Stimulated activated CD8-positive, alpha-beta memory T cell treated with anti-CD3 and anti-CD28 coated beads, Interleukin-15, amount 100 ng/mL, for 48 hours (primary cell): ENCODE results near the gene ABCC11.
A peak's percentile ranks its signal among the peaks of the same experiment; 100 is the strongest.
"Not testable (repeated sequence)": the region's sequence is repeated elsewhere in the genome, so short reads cannot be mapped to it uniquely, and the experiment has no call there.

Experiments
- DNase-seq, 2 donors: peaks; one replicate each; pipeline ENCODE4 v3.0.0-alpha.2; 2020; ENCODE audit warnings: low read depth in 2 of 2

The ABCC11 gene

DNA sequence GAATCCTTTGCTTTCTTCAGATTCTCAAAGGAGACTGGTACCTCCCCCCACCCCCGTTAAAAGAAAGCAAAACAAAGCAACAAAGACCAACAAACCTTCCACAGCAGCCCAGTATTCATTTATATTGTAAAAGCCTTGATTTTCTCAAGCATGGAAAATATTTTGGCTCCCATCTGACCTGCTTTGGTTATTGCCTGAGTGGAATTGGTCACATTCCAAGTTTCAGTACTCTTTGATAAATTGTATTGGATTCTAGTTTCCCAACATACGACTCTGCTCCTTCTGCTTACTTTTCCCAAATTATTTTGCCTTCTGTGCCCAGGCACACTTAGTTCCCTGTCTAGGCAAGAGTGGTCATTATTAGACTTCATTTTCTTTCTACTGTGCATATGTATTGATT, 1.3 kb downstream of the ABCC11 start:
- no peak for DNase-seq

DNA sequence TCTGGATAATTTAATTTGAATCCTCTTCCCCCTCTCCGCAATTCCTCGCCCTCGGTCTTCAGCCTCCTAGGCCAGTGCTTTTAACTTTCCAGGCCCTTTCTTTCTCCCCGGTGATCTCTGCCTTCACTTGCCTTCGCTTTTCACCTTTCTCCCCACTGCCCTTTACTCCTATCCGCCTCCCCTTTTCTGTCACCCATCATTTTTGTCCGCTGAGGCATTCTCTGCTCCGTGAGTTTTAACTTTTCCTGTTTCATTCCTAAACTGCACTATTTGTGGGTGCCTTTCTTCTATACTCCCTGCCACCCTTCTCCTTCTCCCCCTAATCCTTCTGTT, 2.5 kb downstream of the ABCC11 start:
- DNase-seq = no peak

DNA sequence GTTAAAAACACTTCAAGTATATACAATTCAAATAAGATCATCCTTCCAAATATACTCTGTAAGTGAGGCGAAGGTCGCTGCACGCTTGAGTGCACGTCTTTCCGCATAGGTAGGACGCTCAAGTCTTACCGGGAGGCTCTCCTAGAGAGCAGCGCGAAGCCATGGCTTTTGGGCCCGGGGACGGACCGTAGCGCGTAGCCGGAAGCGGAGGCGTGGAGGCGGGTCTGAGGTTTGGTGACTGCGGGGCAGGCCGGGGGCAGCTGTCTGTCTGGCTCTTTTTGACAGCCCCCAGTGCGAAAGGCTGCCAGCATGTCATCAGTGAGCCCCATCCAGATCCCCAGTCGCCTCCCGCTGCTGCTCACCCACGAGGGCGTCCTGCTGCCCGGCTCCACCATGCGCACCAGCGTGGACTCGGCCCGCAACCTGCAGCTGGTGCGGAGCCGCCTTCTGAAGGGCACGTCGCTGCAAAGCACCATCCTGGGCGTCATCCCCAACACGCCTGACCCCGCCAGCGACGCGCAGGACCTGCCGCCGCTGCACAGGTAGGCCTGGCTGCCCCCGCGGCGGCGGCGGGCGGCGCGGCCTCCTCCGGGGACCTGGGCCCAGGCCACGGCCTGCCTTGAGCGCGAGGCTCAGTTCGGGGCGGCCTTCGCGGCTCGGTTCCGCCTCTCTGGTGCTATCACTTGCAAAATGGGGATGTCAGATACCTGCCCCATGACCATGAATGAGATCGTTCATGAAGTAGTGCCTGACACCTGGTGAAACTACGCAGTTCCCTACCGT, 3.1 kb downstream of the ABCC11 start, which contains the start of gene LONP2:
TSS of gene LONP2 (plus strand) at position 221 of the 783 bp plus-strand sequence. CDS start at position 310, 89 bp downstream.
- peak; percentile 84 to 89 for DNase-seq

DNA sequence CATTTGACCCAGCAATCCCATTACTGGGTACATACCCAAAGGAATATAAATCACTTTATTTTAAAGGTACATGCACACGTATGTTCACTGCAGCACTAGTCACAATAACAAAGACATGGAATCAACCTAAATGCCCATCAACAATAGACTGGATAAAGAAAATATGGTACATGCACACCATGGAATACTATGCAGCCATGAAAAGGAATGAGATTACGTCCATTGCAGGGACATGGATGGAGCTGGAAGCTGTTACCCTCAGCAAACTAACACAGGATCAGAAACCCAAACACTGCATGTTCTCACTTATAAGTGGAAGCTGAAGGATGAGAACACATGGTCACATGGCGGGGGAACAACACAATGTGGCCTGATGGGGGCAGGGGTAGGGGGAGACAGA, 7.2 kb downstream of the ABCC11 start:
- not testable (repeated sequence) for DNase-seq

DNA sequence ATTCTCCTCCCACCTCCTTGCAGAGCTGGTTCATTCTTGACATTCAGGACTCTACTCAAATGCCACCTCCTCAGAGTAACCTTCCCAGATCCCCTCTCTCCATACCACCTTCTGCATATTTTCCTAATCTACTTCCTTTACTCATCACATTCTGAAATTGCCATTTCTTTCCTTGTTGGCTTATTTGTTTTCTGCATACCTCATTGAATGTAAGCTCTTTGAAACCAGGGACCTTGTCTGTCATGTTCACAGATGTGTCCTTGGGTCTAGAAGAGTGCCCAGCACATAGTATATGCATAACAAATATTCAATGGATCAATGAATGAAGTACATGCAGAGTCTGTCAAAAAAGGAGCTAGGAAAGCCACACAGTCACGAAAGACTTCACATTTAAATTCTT, 11.1 kb downstream of the ABCC11 start:
- no peak for DNase-seq

DNA sequence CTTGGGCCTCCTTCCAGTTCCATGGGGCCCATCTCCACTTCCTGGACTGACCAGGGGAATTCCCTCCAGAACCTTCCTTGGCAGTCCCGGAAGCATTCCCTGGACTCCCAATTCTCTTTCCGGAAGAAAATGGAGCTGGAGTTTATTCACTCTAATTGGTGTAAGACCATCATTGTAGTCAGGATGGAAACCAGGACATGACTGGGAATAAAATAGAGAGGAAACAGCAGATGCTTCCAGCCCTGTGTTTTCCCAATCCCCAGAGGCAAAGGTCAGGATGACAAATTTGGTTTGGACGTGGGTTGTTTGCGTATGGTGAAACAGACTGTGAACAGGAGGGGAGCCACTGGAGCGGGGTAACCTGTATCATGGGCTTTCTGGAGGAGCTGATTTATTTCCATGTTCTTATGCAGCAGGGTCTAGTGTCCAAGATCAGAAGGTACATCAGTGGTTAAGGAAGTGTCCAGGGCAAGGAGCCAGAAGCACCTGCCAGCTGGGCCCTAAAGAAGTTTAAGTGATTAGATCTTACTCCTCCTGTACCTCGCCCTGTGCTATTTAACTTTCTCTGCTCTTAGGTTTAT, 11.7 kb downstream of the ABCC11 start:
- no peak for DNase-seq

DNA sequence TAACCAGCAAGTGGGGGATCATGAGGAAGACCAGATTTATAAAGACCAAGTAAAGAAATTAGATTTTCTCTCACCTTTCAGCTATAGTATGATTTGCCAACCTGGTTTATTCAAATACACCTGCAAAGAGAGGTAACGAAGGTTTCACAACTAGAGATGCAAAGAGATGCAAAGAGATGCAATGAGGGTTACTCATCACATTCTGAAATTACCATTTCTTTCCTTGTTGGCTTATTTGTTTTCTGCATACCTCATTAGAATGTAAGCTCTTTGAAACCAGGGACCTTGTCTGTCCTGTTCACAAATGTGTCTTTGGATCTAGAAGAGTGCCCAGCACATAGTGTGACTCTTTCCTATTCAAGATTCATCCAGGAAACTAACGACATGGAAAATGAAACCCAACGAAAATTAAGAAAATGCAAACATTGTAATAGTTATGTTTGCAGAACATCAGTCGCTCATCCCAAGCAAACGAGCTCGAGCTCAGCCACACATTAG, 12.2 kb downstream of the ABCC11 start:
- no peak for DNase-seq

DNA sequence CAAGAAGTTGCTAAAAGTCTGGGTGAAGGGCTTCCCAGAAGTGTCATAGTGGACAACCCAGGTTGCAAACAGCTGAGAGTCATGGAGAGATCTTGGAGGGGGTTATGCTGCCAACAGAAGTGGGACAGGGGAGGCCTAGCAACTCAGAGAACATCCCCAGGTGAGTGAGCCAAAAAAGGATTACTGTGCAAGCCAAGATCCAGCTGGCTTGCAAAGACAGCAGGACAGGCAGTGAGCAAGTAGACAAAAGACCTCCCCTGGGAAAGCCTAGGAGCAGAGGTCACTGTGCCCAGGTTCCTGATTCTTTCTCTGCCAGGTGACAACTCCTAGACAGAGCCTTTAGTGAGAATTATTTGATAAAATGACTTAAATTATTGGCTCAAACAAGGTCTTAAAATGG, 12.7 kb downstream of the ABCC11 start:
- no peak for DNase-seq

DNA sequence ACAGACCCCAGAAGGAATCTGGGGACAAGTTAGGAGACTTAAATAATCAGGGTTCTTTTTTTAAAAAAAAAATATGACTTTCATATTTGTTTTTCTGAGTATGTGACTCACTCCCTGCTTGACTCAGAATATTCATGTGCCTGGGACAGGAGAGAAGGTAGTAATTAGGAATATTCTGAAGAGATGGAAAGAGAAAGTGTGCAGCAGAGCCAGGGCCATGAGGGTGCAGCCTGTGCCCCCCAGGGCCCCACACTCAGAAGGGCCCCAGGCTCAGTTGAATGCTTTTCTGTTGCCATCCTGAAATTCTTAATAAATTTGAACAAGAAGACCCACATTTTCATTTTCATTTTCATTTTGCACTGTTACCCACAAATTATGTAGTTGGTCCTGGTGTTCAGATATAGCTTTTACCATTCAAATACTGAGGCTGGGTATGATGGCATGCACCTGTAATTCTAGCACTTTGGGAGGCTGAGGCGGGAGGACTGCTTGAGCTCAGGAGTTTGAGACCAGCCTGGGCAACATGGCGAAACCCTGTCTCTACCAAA, 14.8 kb downstream of the ABCC11 start:
- DNase-seq = no peak

DNA sequence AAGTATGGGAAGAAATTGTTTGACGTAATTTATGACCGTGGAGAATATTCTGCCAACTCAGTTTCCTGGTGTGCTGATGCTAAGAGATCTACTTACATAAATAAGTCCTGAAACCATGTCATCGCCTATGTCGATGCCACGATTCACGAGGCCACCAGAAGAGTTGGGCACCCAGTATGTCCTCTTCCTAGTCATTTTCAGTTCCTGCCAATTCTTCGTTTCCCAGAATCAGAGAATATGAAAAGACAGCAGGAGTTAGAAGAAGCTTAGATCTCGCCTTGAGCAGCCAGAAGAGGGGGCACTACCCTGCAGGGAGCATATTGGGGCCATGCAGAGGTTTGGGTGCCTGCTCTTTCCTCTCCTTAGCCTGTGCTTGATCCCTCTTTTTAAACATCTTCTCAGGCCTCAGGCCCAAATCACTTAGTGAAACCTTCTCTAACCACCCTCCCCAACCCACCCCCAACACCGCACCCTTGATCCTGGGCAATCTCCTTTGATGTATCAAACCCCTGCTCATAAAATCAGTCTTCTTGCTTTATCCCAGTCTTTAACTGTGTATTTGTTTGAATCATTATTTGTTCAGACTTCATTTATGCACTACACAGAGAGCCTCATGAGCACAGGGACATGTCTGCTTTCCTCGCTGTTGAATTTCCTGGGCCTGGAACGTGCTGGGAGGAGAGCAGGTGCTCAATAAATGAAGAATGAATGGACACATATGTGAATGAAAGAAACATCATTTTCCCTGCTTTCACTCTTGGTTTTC, 15.4 kb downstream of the ABCC11 start:
- peak in 1 of 2 donors; percentile 19 for DNase-seq

DNA sequence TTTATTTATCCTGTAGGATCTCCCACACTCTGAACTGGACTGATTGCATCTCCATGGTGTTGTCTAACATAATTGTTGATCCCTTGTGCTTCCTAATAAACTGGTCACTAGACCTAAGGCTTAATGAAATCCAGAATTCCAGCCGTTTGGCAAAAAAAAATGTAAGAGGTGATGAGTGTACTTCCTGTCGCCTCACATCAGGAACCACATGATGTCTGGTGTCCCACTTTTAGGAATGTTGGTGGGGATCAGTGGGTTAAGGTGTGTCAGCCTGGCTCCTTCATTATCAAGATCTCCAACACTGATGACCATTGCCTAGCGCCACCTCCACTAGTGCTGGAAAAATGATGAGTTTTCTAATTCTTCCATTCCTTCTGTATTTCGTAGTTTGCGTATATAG, 21.9 kb downstream of the ABCC11 start:
- no peak for DNase-seq

DNA sequence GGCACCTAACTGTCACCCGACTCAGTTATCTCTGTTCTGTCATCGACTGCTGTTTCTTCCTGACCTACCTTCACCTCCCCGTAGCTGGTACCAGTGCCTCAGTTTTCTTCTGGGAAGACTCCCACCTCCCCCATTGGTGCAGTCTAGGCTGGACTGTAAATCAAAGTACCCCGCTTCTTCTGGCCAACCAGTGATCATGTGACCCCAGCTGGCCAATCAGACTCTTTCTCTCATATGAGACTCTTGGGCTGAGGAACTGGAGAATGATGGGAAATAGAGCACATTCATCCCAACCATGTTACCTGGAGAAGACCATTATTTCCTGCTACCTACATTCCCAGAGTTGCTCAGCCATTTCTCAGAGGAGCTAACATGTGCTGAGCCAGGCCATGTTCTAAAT, 23.8 kb downstream of the ABCC11 start:
- no peak for DNase-seq

DNA sequence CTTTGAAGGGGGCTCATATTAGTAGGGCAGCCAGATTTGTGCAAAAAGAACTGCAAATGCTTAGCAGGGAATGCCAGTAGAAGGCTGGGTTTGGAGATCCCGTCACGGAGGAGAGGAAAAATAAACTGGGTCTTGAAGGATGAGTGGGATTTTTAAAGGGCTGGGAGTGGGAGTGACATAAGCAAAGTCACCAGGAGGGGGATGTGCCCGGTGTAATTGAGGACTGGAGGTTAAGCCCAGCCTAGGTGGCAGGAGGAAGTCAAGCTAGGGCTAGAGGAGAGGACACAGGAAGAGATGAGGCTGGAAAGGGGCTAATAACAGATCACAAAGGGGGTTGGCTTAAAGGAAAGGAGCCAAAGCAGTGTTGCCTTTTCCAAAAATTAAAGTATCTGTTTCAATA, 26.4 kb downstream of the ABCC11 start:
- no peak for DNase-seq

DNA sequence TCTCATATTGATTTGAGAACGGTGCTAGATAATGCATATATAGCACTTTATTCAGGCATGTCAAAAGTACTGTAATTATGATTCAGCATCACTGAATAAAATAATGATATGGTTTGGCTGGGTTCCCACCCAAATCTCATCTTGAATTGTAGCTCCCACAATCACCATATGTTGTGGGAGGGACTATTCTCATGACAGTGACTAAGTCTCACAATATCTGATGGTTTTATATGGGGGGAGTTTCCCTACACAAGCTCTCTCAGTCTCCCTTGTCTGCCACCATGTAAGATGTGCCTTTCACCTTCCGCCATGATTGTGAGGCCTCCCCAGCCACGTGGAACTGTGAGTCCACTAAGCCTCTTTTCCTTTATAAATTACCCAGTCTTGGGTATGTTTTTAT, 28.9 kb downstream of the ABCC11 start:
- DNase-seq = no peak

DNA sequence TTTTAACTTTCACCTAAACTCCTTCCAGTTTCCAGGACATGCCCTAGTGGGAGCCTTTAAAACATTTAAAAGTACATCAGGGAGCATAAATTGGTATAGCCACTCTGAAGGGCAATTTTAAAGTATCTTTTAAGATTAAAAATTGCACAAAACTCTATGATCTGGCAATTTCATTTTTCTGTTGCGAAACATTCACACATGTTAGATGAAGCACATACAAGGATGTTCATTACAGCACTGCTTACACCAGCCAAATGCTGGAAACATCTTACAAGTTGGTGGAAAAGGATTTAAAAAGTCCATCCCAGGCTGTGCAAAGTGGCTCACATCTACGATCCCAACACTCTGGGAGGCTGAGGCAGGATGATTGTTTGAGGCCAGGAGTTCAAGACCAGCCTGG, 29.6 kb downstream of the ABCC11 start:
- no peak for DNase-seq

DNA sequence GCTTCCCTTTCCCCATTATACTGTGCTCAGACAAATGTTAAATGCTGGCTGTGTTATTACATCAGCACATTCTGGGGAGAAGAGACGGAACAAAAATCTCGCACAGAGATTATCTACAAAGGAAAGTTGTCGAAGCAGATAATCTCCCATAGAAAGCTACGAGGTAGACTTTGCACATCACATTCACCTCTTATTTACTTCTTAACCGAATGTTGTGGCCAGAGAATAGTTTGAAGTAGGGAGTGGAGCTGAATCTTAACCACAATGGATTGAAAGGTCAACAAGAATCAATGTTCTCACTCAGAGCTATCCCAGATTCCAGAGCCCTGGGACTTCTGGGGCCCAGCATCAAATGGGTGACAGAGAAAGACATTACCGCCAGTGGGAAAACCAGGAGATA, 31.6 kb downstream of the ABCC11 start:
- DNase-seq = no peak

DNA sequence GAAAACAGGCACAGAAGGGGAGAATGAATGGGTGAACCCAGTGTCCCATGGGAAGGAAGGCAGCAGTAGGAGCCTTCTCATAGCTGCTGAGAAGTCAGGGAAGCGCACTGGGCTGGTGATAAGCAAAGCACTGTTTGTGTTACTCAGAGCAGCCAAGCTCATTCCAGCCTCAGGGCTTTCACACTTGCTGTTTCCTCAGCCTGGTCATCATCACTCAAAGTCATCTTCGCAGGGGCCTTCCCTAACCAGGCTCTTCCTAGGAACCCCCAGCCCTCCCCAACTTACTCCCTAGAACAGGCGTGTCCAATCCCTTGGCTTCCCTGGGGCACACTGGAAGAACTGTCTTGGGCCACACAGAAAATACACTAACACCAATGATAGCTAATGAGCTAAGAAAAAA, 35.3 kb downstream of the ABCC11 start:
- no peak for DNase-seq

DNA sequence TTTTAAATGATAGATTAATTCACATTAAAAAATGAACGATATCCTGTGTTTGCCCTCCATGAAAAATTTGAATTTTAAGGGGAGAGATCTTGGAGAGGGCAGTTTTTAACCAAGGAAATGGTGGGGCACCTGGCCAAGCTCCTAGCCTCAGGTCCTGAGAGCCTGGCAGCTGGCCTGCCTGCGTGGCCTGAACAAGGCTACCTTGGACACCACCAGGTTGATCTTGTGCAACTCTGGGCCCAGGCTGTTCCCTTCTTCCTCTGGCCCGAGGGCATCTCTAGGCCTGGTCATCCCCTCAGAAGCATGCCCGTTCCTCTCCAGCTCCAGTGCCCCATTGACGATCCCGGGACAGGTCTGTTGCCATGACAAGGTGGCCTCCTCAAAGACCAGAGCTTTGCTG, 36.6 kb downstream of the ABCC11 start:
- no peak for DNase-seq

DNA sequence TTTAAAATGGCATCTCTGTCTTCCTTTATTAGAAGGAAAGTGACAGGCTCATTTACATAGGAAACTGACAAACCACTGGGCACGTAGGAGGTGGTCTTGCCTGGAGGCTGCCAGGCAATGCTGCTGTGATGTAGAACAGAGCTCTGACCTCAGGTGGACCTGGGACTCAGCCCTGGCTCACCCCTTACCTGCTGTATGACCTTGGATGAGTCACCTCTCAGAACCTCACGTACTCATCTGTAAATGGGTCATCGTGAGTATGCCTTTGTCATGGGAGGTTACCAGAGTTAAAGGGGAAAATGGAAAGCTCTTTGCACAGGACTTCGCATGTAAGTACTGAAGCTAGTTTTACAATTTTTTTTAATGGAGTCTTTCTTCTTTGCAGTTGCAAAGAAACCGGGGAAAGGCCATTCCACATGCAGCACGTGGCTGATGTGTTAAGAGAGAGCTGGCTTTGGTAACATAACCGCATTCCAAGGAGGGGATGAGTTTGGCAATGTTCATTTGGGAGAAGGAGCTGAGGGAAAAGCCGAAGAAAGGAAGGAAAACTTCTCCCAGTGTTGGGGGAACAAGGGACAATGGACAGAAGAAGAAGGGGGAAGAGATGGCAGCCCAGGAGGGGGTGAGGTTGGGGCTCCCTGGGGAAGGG, 40.6 kb downstream of the ABCC11 start:
- DNase-seq = no peak

DNA sequence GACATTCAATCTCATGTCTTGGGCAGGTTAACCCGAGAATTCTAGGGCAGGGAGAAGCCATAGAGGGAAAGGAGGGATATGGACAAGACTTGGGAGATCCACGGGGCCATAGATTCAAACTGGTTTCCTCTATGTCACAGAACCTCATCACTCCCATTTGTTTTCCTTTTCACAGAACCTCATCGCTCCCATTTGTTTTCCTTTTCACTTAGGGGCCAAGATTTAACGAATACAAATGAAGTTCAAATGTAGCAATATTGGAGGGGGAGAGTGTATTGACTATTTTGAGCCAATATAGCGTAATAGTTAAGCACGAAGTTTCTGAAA, 42.6 kb downstream of the ABCC11 start:
- no peak for DNase-seq

DNA sequence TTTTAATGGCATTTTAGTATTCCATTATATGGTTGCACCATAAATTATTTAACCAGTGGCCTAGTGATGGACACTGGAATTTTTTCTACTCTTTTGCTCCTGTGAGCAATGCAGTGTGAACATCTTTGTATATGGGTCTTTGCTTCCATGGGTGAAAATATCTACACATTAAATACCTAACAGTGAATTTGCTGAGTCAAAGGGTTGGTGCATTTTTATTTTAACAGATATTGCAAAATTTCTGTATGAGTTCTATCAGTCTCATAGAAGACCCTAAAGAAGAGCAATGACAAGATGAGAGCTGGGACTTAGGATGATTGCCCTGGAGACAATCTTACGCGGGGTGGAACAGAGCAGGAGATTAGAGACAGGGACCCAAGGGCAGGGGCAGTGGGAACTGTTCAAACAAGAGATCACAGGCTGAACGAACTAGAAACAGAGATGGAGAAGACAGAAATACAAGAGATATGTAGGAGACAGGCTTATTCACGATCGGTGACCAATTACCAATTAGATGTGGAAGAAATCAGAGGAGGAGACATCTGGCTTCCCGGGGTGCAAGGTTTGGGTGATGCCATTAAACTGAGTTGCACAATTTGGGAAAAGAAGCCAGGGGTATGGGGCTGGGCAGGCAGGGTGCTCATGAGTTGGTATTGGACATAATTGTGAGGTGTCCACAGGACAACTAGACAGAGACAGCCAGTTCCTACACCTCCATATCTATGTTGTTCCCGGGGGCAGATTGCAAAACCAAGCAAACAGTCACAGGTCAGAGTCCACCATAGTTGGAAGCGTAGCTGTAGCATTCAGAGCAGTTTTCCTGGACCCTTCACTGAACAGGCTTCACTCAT, 43.1 kb downstream of the ABCC11 start:
- DNase-seq = no peak
